OCI-LY1 (cell line): ENCODE results near the gene TNNI3.
"Not testable (repeated sequence)": the region's sequence is repeated elsewhere in the genome, so short reads cannot be mapped to it uniquely, and the experiment has no call there.

Experiments used
- EZH2 ChIP-seq: fragments of 200-600 bp; sonication (generic), shearing (Covaris generic); IDR thresholded peaks from 2 replicates; pipeline ENCODE4 v1.8.0; 2017; ENCODE audit warnings: borderline replicate concordance, mixed run types, mild to moderate bottlenecking, antibody characterized with exemption, low read length, moderate library complexity, mixed read lengths
- TF ChIP-seq, protein P1 (sequence below): fragments of 200-600 bp; sonication (generic), shearing (Covaris generic); IDR thresholded peaks from 2 replicates; pipeline ENCODE4 v1.5.1; 2017; ENCODE audit warnings: mild to moderate bottlenecking, antibody characterized with exemption, low read length, moderate library complexity, mixed read lengths

DNA sequence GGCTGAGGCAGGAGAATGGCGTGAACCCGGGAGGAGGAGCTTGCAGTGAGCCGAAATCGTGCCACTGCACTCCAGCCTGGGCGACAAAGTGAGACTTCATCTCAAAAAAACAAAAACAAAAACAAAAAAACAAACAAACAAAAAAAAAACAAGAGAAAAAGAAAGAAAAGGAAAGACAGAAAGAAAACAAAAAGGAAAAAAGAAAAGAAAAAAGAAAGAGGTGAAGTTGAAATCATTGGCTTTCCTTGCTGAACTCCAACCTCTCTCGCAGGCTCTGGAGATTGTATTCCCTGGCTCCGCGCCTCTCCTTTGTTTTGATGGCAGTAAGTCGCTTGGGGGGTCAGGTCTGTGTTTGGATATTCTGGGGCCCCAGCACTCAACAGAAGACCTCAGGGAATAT, 14.8 kb upstream of the TNNI3 start:
- TF ChIP-seq, protein P1, sequence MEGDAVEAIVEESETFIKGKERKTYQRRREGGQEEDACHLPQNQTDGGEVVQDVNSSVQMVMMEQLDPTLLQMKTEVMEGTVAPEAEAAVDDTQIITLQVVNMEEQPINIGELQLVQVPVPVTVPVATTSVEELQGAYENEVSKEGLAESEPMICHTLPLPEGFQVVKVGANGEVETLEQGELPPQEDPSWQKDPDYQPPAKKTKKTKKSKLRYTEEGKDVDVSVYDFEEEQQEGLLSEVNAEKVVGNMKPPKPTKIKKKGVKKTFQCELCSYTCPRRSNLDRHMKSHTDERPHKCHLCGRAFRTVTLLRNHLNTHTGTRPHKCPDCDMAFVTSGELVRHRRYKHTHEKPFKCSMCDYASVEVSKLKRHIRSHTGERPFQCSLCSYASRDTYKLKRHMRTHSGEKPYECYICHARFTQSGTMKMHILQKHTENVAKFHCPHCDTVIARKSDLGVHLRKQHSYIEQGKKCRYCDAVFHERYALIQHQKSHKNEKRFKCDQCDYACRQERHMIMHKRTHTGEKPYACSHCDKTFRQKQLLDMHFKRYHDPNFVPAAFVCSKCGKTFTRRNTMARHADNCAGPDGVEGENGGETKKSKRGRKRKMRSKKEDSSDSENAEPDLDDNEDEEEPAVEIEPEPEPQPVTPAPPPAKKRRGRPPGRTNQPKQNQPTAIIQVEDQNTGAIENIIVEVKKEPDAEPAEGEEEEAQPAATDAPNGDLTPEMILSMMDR: not testable (repeated sequence)
- TF ChIP-seq EZH2: not testable (repeated sequence)
